Vagina (tissue), 2 donors: ENCODE data around the gene UROC1. TPM values are rescaled to one million over a fixed set of nuclear protein-coding genes. Genes with fewer than 3 reads are reported as not detected.

ENCODE experiments used
- DNase-seq, 2 donors: peaks; one replicate each; pipeline ENCODE4 v3.0.0-alpha.2; 2017; ENCODE audit errors: extremely low spot score in 2 of 2
- H3K27ac ChIP-seq: fragments of 200-600 bp; sonication (generic); one replicate; pipeline ENCODE4 v1.5.1; 2019
- H3K27me3 ChIP-seq: fragments of 200-600 bp; sonication (generic); one replicate; pipeline ENCODE4 v1.5.1; 2019
- H3K36me3 ChIP-seq, 2 donors: fragments of 200-600 bp; sonication (generic); one replicate each; pipeline ENCODE4 v1.5.1; 2017 to 2019
- H3K4me1 ChIP-seq: fragments of 200-600 bp; sonication (generic); one replicate; pipeline ENCODE4 v1.5.1; 2019
- H3K4me3 ChIP-seq, 2 donors: fragments of 200-600 bp; sonication (generic); 1 replicate in 1 of 2; 2 replicates in 1 of 2; pipeline ENCODE4 v1.5.1; 2016 to 2019
- H3K9me3 ChIP-seq: fragments of 200-600 bp; sonication (generic); one replicate; pipeline ENCODE4 v1.5.1; 2019
- CTCF ChIP-seq, 3 experiments: fragments of 450-650 bp in 2 of 3; fragments of 200-600 bp in 1 of 3; sonication (generic) in 1 of 3; IDR thresholded peaks; one replicate each; pipeline ENCODE4 v1.5.1; 2017 to 2019; ENCODE audit warnings: antibody characterized with exemption in 3 of 3, mild to moderate bottlenecking in 2 of 3, moderate library complexity in 2 of 3
- POLR2A ChIP-seq, 2 donors: fragments of 450-650 bp; IDR thresholded peaks; one replicate each; pipeline ENCODE4 v1.6.1; 2017; ENCODE audit warnings: antibody characterized with exemption in 2 of 2, mild to moderate bottlenecking in 2 of 2, moderate library complexity in 2 of 2
- POLR2AphosphoS5 ChIP-seq, 2 donors: sonication (generic); formaldehyde crosslinking; IDR thresholded peaks; one replicate each; pipeline ENCODE4 v1.9.0; 2017; ENCODE audit warnings: antibody characterized with exemption in 2 of 2, mild to moderate bottlenecking in 2 of 2, low read depth in 1 of 2; ENCODE audit not compliant: insufficient read depth in 1 of 2
- intact Hi-C: fragments of 100-400 bp; cut with DNase I; formaldehyde crosslinking; loops from one replicate; pipeline ENCODE4 v1.15.1; 2023
- total RNA-seq: library from RNA; depleted of rRNA; stranded (reverse); fragments of >200 nt; gene quantifications from one replicate; pipeline ENCODE4 v1.2.3, GENCODE V29; 2016

UROC1 gene
- total RNA-seq, 1 donor from 2014 or later, result not detected

- no peaks in the 10 kb centered on the region for H3K9me3 ChIP-seq
- DNase-seq, result peak in 1 of 2 donors; percentile 60
- no peak overlapping the region for H3K4me3 ChIP-seq
- peaks cover 0 to 28% of the 10 kb centered on the region in 2 donors for H3K36me3 ChIP-seq
- intact Hi-C loops, result no loop called here
- H3K4me1 ChIP-seq, result no peaks in the 10 kb centered on the region
- no peak overlapping the region for H3K27ac ChIP-seq
- no peaks in the 10 kb centered on the region for H3K27me3 ChIP-seq
- TF ChIP-seq CTCF (IDR thresholded peaks at IDR 0.05) (no peak), POLR2A (IDR thresholded peaks at IDR 0.05) (no peak), POLR2AphosphoS5 (IDR thresholded peaks at IDR 0.05; ENCODE audit: insufficient read depth in 1 of 2, low read depth in 1 of 2) (no peak)
Measured at GRCh38 chr3:126447456-126448106, 70.0 kb downstream of the UROC1 start.

GRCh38 chr3:126446791-126447190 is 70.8 kb downstream of the UROC1 start:
- no peaks in the 10 kb centered on the region for H3K9me3 ChIP-seq
- peaks cover 0 to 23% of the 10 kb centered on the region in 2 donors for H3K36me3 ChIP-seq
- no peaks in the 10 kb centered on the region for H3K4me1 ChIP-seq

GRCh38 chr3:126446301-126446700 is 71.3 kb downstream of the UROC1 start:
- intact Hi-C loops, result no loop called here

More at GRCh38 chr3:126446791-126447190, 70.8 kb downstream of the UROC1 start:
- no peaks in the 10 kb centered on the region for H3K27me3 ChIP-seq
- no peak overlapping the region for H3K4me3 ChIP-seq
- DNase-seq, result peak in 1 of 2 donors; percentile 47
- intact Hi-C loops, result no loop called here
- H3K27ac ChIP-seq, result no peak overlapping the region
- TF ChIP-seq POLR2A (IDR thresholded peaks at IDR 0.05), result no peak
- TF ChIP-seq CTCF (IDR thresholded peaks at IDR 0.05), result no peak
- TF ChIP-seq POLR2AphosphoS5 (IDR thresholded peaks at IDR 0.05; ENCODE audit: insufficient read depth in 1 of 2, low read depth in 1 of 2), result no peak

GRCh38 chr3:126445506-126445905 is 72.1 kb downstream of the UROC1 start:
- no peak overlapping the region for H3K4me3 ChIP-seq
- H3K27me3 ChIP-seq, result no peaks in the 10 kb centered on the region
- peak; percentile 72 for DNase-seq
- peaks cover 0 to 10% of the 10 kb centered on the region in 2 donors for H3K36me3 ChIP-seq
- H3K4me1 ChIP-seq, result no peaks in the 10 kb centered on the region
- intact Hi-C loops, result no loop called here
- H3K9me3 ChIP-seq, result no peaks in the 10 kb centered on the region
- H3K27ac ChIP-seq, result no peak overlapping the region
- TF ChIP-seq POLR2A (IDR thresholded peaks at IDR 0.05) (no peak), CTCF (IDR thresholded peaks at IDR 0.05) (no peak), POLR2AphosphoS5 (IDR thresholded peaks at IDR 0.05; ENCODE audit: insufficient read depth in 1 of 2, low read depth in 1 of 2) (no peak)

More at GRCh38 chr3:126446301-126446700, 71.3 kb downstream of the UROC1 start:
- no peaks in the 10 kb centered on the region for H3K27me3 ChIP-seq
- H3K4me3 ChIP-seq, result no peak overlapping the region
- no peaks in the 10 kb centered on the region for H3K9me3 ChIP-seq
- H3K4me1 ChIP-seq, result no peaks in the 10 kb centered on the region
- H3K36me3 ChIP-seq, result peaks cover 0 to 18% of the 10 kb centered on the region in 2 donors
- no peak overlapping the region for H3K27ac ChIP-seq
- TF ChIP-seq CTCF (IDR thresholded peaks at IDR 0.05), result no peak
- no peak for TF ChIP-seq POLR2A (IDR thresholded peaks at IDR 0.05)
- DNase-seq, result peak; percentile 49 to 84

GRCh38 chr3:126442856-126443242 is 74.7 kb downstream of the UROC1 start:
- peaks cover 0 to 3% of the 10 kb centered on the region in 2 donors for H3K36me3 ChIP-seq
- peak in 1 of 2 donors; percentile 74 for DNase-seq
- no peak for TF ChIP-seq POLR2A (IDR thresholded peaks at IDR 0.05)
- H3K27ac ChIP-seq, result no peak overlapping the region
- intact Hi-C loops, result no loop called here
- no peaks in the 10 kb centered on the region for H3K4me1 ChIP-seq
- H3K4me3 ChIP-seq, result no peak overlapping the region
- H3K9me3 ChIP-seq, result no peaks in the 10 kb centered on the region
- no peaks in the 10 kb centered on the region for H3K27me3 ChIP-seq
